Gastrocnemius medialis (tissue), 4 donors: ENCODE measurements around the gene RHBDL1.

Experiments used
- POLR2A ChIP-seq, 2 donors: fragments of 450-650 bp; IDR thresholded peaks; one replicate each; pipeline ENCODE4 v1.6.1; 2017; ENCODE audit warnings: antibody characterized with exemption in 2 of 2, mild to moderate bottlenecking in 2 of 2, moderate library complexity in 2 of 2
- TF ChIP-seq, protein P1 (sequence below), 5 experiments: fragments of 450-650 bp in 3 of 5; fragments of 200-600 bp in 2 of 5; sonication (generic) in 2 of 5; IDR thresholded peaks in 4 of 5; conservative IDR thresholded peaks in 1 of 5; 1 replicate in 4 of 5; 2 replicates in 1 of 5; pipeline ENCODE4 v1.5.1; 2016 to 2019; ENCODE audit warnings: antibody characterized with exemption in 5 of 5, mild to moderate bottlenecking in 3 of 5, moderate library complexity in 3 of 5

DNA sequence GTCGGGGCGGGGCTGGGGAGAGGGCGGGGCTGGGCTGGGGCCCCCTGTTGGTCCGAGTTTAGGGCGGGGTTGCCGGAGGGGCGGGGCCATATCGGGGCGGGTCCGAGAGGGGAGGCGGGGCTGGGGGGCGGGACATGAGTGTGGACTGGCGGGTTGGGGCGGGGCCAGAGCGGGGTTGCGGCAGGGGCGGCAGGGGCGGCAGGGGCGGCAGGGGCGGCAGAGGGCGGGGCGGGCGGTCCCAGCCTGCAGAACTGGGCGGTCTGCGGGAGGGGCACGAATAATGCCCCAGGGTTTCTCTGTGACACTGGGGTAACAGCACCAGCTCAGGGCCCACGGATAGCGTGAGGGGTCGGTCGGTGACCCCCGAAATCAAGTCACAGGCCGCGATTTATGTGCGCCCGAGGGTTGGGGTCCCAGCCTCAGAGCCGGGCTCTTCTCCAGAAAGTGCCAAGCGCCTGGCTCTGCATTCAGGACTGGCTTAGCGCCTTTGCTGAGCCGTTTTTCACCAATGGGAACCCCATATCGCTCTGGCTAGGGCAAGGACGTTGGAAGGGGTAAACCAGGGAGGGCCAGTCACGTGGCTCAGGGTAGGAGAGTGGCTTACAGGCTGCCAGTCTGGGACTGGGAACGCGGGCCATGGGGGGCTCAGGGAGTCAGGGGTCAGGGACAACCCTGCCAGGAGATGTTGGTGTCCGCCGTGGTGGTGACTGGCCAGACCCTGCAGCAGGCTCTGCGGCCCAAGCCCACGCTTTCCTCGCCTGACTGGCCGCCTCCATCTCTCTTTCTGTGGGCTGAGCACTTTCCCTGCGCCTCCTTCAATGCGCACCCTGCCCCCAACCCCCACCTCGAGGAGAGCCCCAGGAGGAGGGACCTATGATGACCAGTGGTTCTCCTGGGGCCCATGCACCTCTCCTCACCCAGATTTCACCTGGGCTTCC is 38.1 kb upstream of the RHBDL1 start:
- no peak for TF ChIP-seq POLR2A (IDR thresholded peaks at IDR 0.05)
- TF ChIP-seq, protein P1, sequence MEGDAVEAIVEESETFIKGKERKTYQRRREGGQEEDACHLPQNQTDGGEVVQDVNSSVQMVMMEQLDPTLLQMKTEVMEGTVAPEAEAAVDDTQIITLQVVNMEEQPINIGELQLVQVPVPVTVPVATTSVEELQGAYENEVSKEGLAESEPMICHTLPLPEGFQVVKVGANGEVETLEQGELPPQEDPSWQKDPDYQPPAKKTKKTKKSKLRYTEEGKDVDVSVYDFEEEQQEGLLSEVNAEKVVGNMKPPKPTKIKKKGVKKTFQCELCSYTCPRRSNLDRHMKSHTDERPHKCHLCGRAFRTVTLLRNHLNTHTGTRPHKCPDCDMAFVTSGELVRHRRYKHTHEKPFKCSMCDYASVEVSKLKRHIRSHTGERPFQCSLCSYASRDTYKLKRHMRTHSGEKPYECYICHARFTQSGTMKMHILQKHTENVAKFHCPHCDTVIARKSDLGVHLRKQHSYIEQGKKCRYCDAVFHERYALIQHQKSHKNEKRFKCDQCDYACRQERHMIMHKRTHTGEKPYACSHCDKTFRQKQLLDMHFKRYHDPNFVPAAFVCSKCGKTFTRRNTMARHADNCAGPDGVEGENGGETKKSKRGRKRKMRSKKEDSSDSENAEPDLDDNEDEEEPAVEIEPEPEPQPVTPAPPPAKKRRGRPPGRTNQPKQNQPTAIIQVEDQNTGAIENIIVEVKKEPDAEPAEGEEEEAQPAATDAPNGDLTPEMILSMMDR (IDR thresholded peaks at IDR 0.05 in 4 of 5, conservative IDR thresholded peaks at IDR 0.05 in 1 of 5) = no peak
